Hair follicular keratinocyte (primary cell): ENCODE results near the gene ALK. TPM values are rescaled to one million over a fixed set of nuclear protein-coding genes. Genes with fewer than 3 reads are reported as not detected.

Source experiments
- total RNA-seq: library from RNA; depleted of rRNA; stranded (reverse); fragments of >200 nt; gene quantifications from 2 replicates; pipeline ENCODE4 v1.2.3, GENCODE V29; 2015

The ALK gene
- under 0.01 TPM in 1 of 2 replicates, not detected in the other for total RNA-seq

DNA sequence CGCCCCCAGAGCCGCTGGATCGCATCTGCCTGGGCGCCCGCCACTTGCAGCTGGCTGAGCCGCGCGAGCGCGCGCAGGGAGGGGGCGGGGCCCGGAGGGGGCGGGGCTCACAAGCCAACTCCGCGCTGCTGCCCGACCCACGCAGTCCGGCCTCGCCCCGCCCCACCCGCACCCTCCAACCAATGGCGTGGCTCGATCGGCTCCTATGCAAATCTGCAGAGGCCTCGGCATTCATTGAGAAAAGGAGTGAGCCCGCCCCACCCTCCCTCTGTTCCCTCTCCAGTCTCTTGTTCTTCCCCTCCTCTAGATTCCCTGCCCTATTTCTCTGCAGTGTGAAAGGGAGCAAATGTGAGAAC, at the start of gene ALK:
Gene ALK, minus strand, starts transcription at position 27 of the 356 bp plus-strand sequence. CDS start 927 bp downstream, outside the sequence.

Other genes starting within 250 kb of the ALK start
- 30.4 and 62.3 TPM in 2 replicates for gene YPEL5, start 225.4 kb upstream of the ALK start, total RNA-seq